ENCODE data around the gene C1orf74. TPM values are rescaled to one million over a fixed set of nuclear protein-coding genes. Genes with fewer than 3 reads are reported as not detected.

The C1orf74 gene
- total RNA-seq, 1 experiment from 2014 or later: 4.9 TPM

DNA sequence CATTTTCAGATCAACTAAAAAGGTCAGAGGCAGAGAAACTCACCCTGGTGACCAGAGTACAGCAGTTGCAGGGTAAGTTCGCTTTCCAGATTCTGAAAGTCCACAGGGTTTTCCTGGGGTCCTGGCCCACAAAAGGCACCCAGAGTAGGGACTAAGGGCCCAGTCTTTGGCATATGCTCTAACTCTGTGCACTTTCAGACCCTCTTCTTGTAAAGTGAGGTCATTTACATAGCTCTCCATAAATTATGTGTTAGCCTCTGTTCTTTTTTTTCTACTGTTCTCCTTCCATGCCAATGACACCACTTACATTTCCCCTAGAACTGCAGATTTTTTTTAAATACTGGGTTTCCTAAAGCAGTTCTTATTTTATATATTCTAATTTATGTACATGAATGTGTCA lies 6.3 kb downstream of the C1orf74 start:
- BruUV-seq (replicated peaks): no TSS peak
- H3K36me3 Mint-ChIP-seq (ENCODE audit: insufficient read depth, unreplicated experiment): no peaks in the 10 kb centered on the region
- H3K27ac Mint-ChIP-seq (ENCODE audit: unreplicated experiment): no peak overlapping the region
- H3K4me3 Mint-ChIP-seq (ENCODE audit: low read depth, unreplicated experiment): no peak overlapping the region
- CTCF ChIA-PET: no interaction called here
- no peak for DNase-seq
- H3K27me3 Mint-ChIP-seq (ENCODE audit: unreplicated experiment): no peaks in the 10 kb centered on the region
- TF ChIP-seq, protein P1, sequence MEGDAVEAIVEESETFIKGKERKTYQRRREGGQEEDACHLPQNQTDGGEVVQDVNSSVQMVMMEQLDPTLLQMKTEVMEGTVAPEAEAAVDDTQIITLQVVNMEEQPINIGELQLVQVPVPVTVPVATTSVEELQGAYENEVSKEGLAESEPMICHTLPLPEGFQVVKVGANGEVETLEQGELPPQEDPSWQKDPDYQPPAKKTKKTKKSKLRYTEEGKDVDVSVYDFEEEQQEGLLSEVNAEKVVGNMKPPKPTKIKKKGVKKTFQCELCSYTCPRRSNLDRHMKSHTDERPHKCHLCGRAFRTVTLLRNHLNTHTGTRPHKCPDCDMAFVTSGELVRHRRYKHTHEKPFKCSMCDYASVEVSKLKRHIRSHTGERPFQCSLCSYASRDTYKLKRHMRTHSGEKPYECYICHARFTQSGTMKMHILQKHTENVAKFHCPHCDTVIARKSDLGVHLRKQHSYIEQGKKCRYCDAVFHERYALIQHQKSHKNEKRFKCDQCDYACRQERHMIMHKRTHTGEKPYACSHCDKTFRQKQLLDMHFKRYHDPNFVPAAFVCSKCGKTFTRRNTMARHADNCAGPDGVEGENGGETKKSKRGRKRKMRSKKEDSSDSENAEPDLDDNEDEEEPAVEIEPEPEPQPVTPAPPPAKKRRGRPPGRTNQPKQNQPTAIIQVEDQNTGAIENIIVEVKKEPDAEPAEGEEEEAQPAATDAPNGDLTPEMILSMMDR (IDR thresholded peaks at IDR 0.05; ENCODE audit: unreplicated experiment): no peak
- peaks cover 8% of the 10 kb centered on the region for H3K4me1 Mint-ChIP-seq (ENCODE audit: low read depth, unreplicated experiment)
- H3K9me3 Mint-ChIP-seq (ENCODE audit: low read depth, unreplicated experiment): no peaks in the 10 kb centered on the region
- intact Hi-C loops (cut with micrococcal nuclease; ENCODE audit: unreplicated experiment): no loop called here

DNA sequence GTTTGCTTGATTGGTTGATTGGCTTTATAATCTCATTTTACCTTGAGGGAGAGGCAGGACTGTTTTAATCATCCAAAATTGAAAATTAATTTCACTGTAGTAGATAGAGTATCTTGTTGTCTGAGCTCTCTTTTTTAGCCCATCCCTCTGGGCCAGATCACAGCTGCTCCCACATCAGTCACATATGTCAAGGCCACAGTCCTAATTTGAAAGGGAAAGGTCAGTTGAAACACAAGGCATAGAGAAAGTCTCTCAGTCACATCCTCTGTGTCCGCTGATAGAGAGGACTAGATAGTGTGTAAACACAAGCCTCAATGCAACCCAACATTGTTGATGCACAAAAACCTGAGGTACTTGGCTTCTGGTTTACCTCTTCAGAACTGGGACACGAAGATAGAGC lies 6.8 kb downstream of the C1orf74 start:
- Mint-ChIP-seq H3K27ac (ENCODE audit: unreplicated experiment) (no peak overlapping the region), H3K36me3 (ENCODE audit: insufficient read depth, unreplicated experiment) (no peaks in the 10 kb centered on the region), H3K4me3 (ENCODE audit: low read depth, unreplicated experiment) (no peak overlapping the region), H3K27me3 (ENCODE audit: unreplicated experiment) (no peaks in the 10 kb centered on the region), H3K9me3 (ENCODE audit: low read depth, unreplicated experiment) (no peaks in the 10 kb centered on the region), H3K4me1 (ENCODE audit: low read depth, unreplicated experiment) (peaks cover 8% of the 10 kb centered on the region)
- no peak for DNase-seq
- TF ChIP-seq, protein P1 (IDR thresholded peaks at IDR 0.05; ENCODE audit: unreplicated experiment): no peak
- CTCF ChIA-PET: no interaction called here
- BruUV-seq (replicated peaks): no TSS peak
- intact Hi-C loops (cut with micrococcal nuclease; ENCODE audit: unreplicated experiment): no loop called here

DNA sequence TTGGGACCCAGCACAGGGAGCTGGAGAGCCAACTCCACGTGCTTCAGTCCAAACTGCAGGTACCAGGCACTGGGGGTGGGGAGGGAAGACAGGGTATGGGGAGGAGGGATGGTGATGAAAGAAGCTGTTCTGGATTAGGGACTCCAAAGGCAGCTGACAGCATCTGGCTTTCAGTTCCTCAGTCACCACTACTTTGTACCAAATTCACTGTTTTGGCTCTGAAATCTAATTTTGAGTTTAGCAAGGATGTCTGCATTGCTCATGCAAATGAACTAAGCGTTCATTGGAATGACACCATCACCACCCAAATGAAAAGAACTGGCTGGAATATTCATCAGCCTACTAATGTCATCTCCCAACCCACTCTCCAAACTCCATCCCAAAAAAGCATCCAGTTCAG lies 8.7 kb downstream of the C1orf74 start:
- no peaks in the 10 kb centered on the region for H3K36me3 Mint-ChIP-seq (ENCODE audit: insufficient read depth, unreplicated experiment)
- peaks cover 7% of the 10 kb centered on the region for H3K4me1 Mint-ChIP-seq (ENCODE audit: low read depth, unreplicated experiment)
- no peak overlapping the region for H3K4me3 Mint-ChIP-seq (ENCODE audit: low read depth, unreplicated experiment)
- no peak for DNase-seq
- CTCF ChIA-PET: interaction anchor here (0.5 to 0.7 kb wide), 4 partner anchors 9 to 1832 kb away, joined by 3 read pairs; partner anchors contain the start of gene C1orf74
- H3K27me3 Mint-ChIP-seq (ENCODE audit: unreplicated experiment): no peaks in the 10 kb centered on the region
- H3K9me3 Mint-ChIP-seq (ENCODE audit: low read depth, unreplicated experiment): no peaks in the 10 kb centered on the region
- TF ChIP-seq, protein P1 (IDR thresholded peaks at IDR 0.05; ENCODE audit: unreplicated experiment): no peak
- intact Hi-C loops (cut with micrococcal nuclease; ENCODE audit: unreplicated experiment): no loop called here
- BruUV-seq (replicated peaks): no TSS peak
- no peak overlapping the region for H3K27ac Mint-ChIP-seq (ENCODE audit: unreplicated experiment)

DNA sequence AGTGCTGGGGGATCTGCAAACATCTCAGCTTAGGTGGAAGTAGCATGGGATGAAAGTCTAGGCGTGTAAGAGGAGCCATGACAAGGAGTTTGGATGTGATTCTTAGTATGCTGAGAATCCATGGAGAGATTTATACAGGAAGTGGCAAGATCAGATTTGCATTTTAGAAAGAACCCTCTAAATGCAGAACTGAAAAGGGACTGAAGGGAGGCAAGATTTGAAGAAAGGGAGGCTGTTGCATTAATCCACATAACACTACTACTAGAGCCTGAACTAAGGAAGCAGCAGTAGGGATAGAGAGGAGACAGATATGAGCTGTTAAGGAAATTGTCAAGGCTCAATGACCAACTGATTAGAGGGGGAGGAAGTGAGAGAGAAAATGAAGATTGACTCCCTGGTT lies 9.8 kb downstream of the C1orf74 start:
- H3K27ac Mint-ChIP-seq (ENCODE audit: unreplicated experiment): no peak overlapping the region
- H3K4me1 Mint-ChIP-seq (ENCODE audit: low read depth, unreplicated experiment): no peaks in the 10 kb centered on the region
- BruUV-seq (replicated peaks): no TSS peak
- intact Hi-C loops (cut with micrococcal nuclease; ENCODE audit: unreplicated experiment): no loop called here
- CTCF ChIA-PET: no interaction called here
- H3K4me3 Mint-ChIP-seq (ENCODE audit: low read depth, unreplicated experiment): no peak overlapping the region
- no peak for DNase-seq
- H3K27me3 Mint-ChIP-seq (ENCODE audit: unreplicated experiment): no peaks in the 10 kb centered on the region
- no peaks in the 10 kb centered on the region for H3K36me3 Mint-ChIP-seq (ENCODE audit: insufficient read depth, unreplicated experiment)
- H3K9me3 Mint-ChIP-seq (ENCODE audit: low read depth, unreplicated experiment): no peaks in the 10 kb centered on the region
- TF ChIP-seq, protein P1 (IDR thresholded peaks at IDR 0.05; ENCODE audit: unreplicated experiment): no peak

Data from Calu3 (cell line).